Mucosa of rectum (tissue), 2 donors: ENCODE data around the gene CD27.

ENCODE experiments used
- H3K27ac ChIP-seq, 2 donors: one replicate each; pipeline ENCODE4 v1.7.0; 2013; ENCODE audit warnings: inconsistent platforms in 2 of 2, low read depth in 2 of 2, low read length in 2 of 2
- H3K27me3 ChIP-seq, 2 donors: one replicate each; pipeline ENCODE4 v1.7.0; 2013; ENCODE audit warnings: low read length in 2 of 2; ENCODE audit not compliant: control insufficient read depth in 2 of 2, insufficient read depth in 2 of 2
- H3K36me3 ChIP-seq, 2 donors: one replicate each; pipeline ENCODE4 v1.7.0; 2013; ENCODE audit warnings: low read length in 2 of 2; ENCODE audit not compliant: control insufficient read depth in 2 of 2, insufficient read depth in 2 of 2
- H3K4me1 ChIP-seq, 2 donors: one replicate each; pipeline ENCODE4 v1.7.0; 2013; ENCODE audit warnings: low read length in 2 of 2, mild to moderate bottlenecking in 1 of 2; ENCODE audit not compliant: control insufficient read depth in 2 of 2, insufficient read depth in 2 of 2
- H3K4me3 ChIP-seq, 2 donors: one replicate each; pipeline ENCODE4 v1.7.0; 2013; ENCODE audit warnings: low read length in 2 of 2
- H3K9ac ChIP-seq, 2 donors: one replicate each; pipeline ENCODE4 v1.7.0; 2013; ENCODE audit warnings: low read length in 2 of 2, low read depth in 1 of 2, mild to moderate bottlenecking in 1 of 2
- H3K9me3 ChIP-seq, 2 donors: one replicate each; pipeline ENCODE4 v1.7.0; 2013; ENCODE audit warnings: low read length in 2 of 2; ENCODE audit not compliant: control insufficient read depth in 2 of 2
- donor health status: healthy.
- donor health status: Normal muscosa, but diverticular disease.

Gene CD27

GRCh38 chr12:6450869-6451347 is 6.2 kb downstream of the CD27 start:
- Histone ChIP-seq H3K27ac (peak overlapping the region; percentile 93 to 99), H3K4me3 (peak overlapping the region; percentile 79 to 95), H3K4me1 (peaks cover 28 to 32% of the 10 kb centered on the region in 2 donors), H3K36me3 (peaks cover 19 to 28% of the 10 kb centered on the region in 2 donors), H3K27me3 (no peaks in the 10 kb centered on the region), H3K9me3 (no peaks in the 10 kb centered on the region), H3K9ac (peak overlapping the region; percentile 97 to 99)

- Histone ChIP-seq H3K9me3 (no peaks in the 10 kb centered on the region), H3K9ac (peak within 1 kb of the TSS; percentile 97 to 99), H3K27ac (peak within 1 kb of the TSS; percentile 93 to 99), H3K4me1 (peaks cover 28 to 32% of the 10 kb centered on the region in 2 donors), H3K27me3 (no peaks in the 10 kb centered on the region), H3K4me3 (peak within 1 kb of the TSS; percentile 79 to 95), H3K36me3 (peaks cover 19 to 30% of the 10 kb centered on the region in 2 donors)
These were observed 6.8 kb downstream of the CD27 start, which contains the start of gene TAPBPL for GRCh38 chr12:6451348-6452244. Gene TAPBPL (plus strand): TSS chr12:6452042. CDS start chr12:6452249, 207 bp downstream.

- H3K27ac ChIP-seq, result peak overlapping the region; percentile 93 to 99
- H3K27me3 ChIP-seq, result no peaks in the 10 kb centered on the region
- H3K4me1 ChIP-seq, result peaks cover 28 to 32% of the 10 kb centered on the region in 2 donors
- H3K9me3 ChIP-seq, result no peaks in the 10 kb centered on the region
- peaks cover 26 to 32% of the 10 kb centered on the region in 2 donors for H3K36me3 ChIP-seq
- peak overlapping the region; percentile 79 to 95 for H3K4me3 ChIP-seq
- peak overlapping the region; percentile 97 to 99 for H3K9ac ChIP-seq
These were observed 7.6 kb downstream of the CD27 start for GRCh38 chr12:6452245-6452943.

- Histone ChIP-seq H3K36me3 (peaks cover 31 to 37% of the 10 kb centered on the region in 2 donors), H3K4me1 (peaks cover 28 to 32% of the 10 kb centered on the region in 2 donors), H3K9me3 (no peaks in the 10 kb centered on the region), H3K27ac (peak overlapping the region; percentile 93 to 99), H3K4me3 (peak overlapping the region; percentile 79 to 95), H3K27me3 (no peaks in the 10 kb centered on the region), H3K9ac (peak overlapping the region; percentile 97 to 99)
These were observed 8.3 kb downstream of the CD27 start for GRCh38 chr12:6452944-6453630.

GRCh38 chr12:6457220-6457945 is 12.6 kb downstream of the CD27 start:
- Histone ChIP-seq H3K9me3 (no peaks in the 10 kb centered on the region), H3K4me3 (no peak overlapping the region), H3K27me3 (no peaks in the 10 kb centered on the region), H3K4me1 (peaks cover 19 to 32% of the 10 kb centered on the region in 2 donors), H3K9ac (no peak overlapping the region), H3K36me3 (peaks cover 68 to 73% of the 10 kb centered on the region in 2 donors), H3K27ac (no peak overlapping the region)

- Histone ChIP-seq H3K27me3 (no peaks in the 10 kb centered on the region), H3K9ac (no peak overlapping the region), H3K4me3 (no peak overlapping the region), H3K36me3 (peaks cover 74 to 80% of the 10 kb centered on the region in 2 donors), H3K4me1 (peaks cover 18 to 31% of the 10 kb centered on the region in 2 donors), H3K9me3 (no peaks in the 10 kb centered on the region), H3K27ac (no peak overlapping the region)
These were observed 13.7 kb downstream of the CD27 start for GRCh38 chr12:6458281-6459003.

GRCh38 chr12:6459004-6459337 is 14.2 kb downstream of the CD27 start:
- Histone ChIP-seq H3K27ac (no peak overlapping the region), H3K36me3 (peaks cover 78 to 80% of the 10 kb centered on the region in 2 donors), H3K4me3 (no peak overlapping the region), H3K9ac (no peak overlapping the region), H3K9me3 (no peaks in the 10 kb centered on the region), H3K4me1 (peaks cover 17 to 29% of the 10 kb centered on the region in 2 donors), H3K27me3 (no peaks in the 10 kb centered on the region)

GRCh38 chr12:6460751-6461371 is 16.1 kb downstream of the CD27 start:
- peak overlapping the region in 1 of 2 donors; percentile 43 for H3K4me3 ChIP-seq
- peak overlapping the region; percentile 68 to 82 for H3K27ac ChIP-seq
- H3K36me3 ChIP-seq, result peaks cover 79 to 80% of the 10 kb centered on the region in 2 donors
- H3K9ac ChIP-seq, result peak overlapping the region in 1 of 2 donors; percentile 29
- H3K9me3 ChIP-seq, result no peaks in the 10 kb centered on the region
- H3K27me3 ChIP-seq, result no peaks in the 10 kb centered on the region
- peaks cover 17 to 32% of the 10 kb centered on the region in 2 donors for H3K4me1 ChIP-seq
